Measurements from ENCODE around the gene ARHGAP26.
A peak's percentile ranks its signal among the peaks of the same experiment; 100 is the strongest.

Gene ARHGAP26

GRCh38 chr5:143064676-143065075 lies 294.5 kb downstream of the ARHGAP26 start:
- H3K4me3 ChIP-seq (ENCODE audit: low read length) = no peak overlapping the region
- no peaks in the 10 kb centered on the region for H3K36me3 ChIP-seq (ENCODE audit: control insufficient read depth, low read length)
- H3K9me2 ChIP-seq (replicated peaks; ENCODE audit: control insufficient read depth, low read length) = no peaks in the 10 kb centered on the region
- no peaks in the 10 kb centered on the region for H3K9me3 ChIP-seq (ENCODE audit: control insufficient read depth, insufficient read depth, low read length)
- peaks cover 34% of the 10 kb centered on the region for H3K4me1 ChIP-seq (ENCODE audit: control insufficient read depth, low read length)
- H3K4me2 ChIP-seq (ENCODE audit: low read length) = no peak overlapping the region
- no peaks in the 10 kb centered on the region for H3K79me2 ChIP-seq (ENCODE audit: control insufficient read depth, low read length)
- no peaks in the 10 kb centered on the region for H4K20me1 ChIP-seq (ENCODE audit: control insufficient read depth, insufficient read depth, low read depth, low read length)
- H3K27ac ChIP-seq (ENCODE audit: low read depth, low read length) = no peak overlapping the region
- H3K27me3 ChIP-seq (ENCODE audit: control insufficient read depth, low read length) = no peaks in the 10 kb centered on the region
- TF ChIP-seq CTCF (IDR thresholded peaks at IDR 0.05; ENCODE audit: low read depth, low read length, poor library complexity, severe bottlenecking) = no peak
- TF ChIP-seq EZH2phosphoT487 (IDR thresholded peaks at IDR 0.05; ENCODE audit: borderline replicate concordance, low read length) = no peak
- H3F3A ChIP-seq (ENCODE audit: control insufficient read depth, insufficient read depth) = no peaks in the 10 kb centered on the region

- no peaks in the 10 kb centered on the region for H3K27me3 ChIP-seq (ENCODE audit: control insufficient read depth, low read length)
- no peak overlapping the region for H3K4me3 ChIP-seq (ENCODE audit: low read length)
- TF ChIP-seq CTCF (IDR thresholded peaks at IDR 0.05; ENCODE audit: low read depth, low read length, poor library complexity, severe bottlenecking) (no peak), EZH2phosphoT487 (IDR thresholded peaks at IDR 0.05; ENCODE audit: borderline replicate concordance, low read length) (no peak)
- H3K9me3 ChIP-seq (ENCODE audit: control insufficient read depth, insufficient read depth, low read length) = no peaks in the 10 kb centered on the region
- no peak overlapping the region for H3K27ac ChIP-seq (ENCODE audit: low read depth, low read length)
- no peaks in the 10 kb centered on the region for H3K36me3 ChIP-seq (ENCODE audit: control insufficient read depth, low read length)
- no peaks in the 10 kb centered on the region for H3K79me2 ChIP-seq (ENCODE audit: control insufficient read depth, low read length)
- H3K4me2 ChIP-seq (ENCODE audit: low read length) = peak overlapping the region; percentile 65; the same call in 1 of the 2 replicates
- H3K4me1 ChIP-seq (ENCODE audit: control insufficient read depth, low read length) = peaks cover 34% of the 10 kb centered on the region
- H3K9me2 ChIP-seq (replicated peaks; ENCODE audit: control insufficient read depth, low read length) = no peaks in the 10 kb centered on the region
- no peaks in the 10 kb centered on the region for H3F3A ChIP-seq (ENCODE audit: control insufficient read depth, insufficient read depth)
- H4K20me1 ChIP-seq (ENCODE audit: control insufficient read depth, insufficient read depth, low read depth, low read length) = no peaks in the 10 kb centered on the region
Observed at GRCh38 chr5:143065185-143065965, 295.2 kb downstream of the ARHGAP26 start.

- no peaks in the 10 kb centered on the region for H3K36me3 ChIP-seq (ENCODE audit: control insufficient read depth, low read length)
- H3K9me3 ChIP-seq (ENCODE audit: control insufficient read depth, insufficient read depth, low read length) = no peaks in the 10 kb centered on the region
- H3K27ac ChIP-seq (ENCODE audit: low read depth, low read length) = peak overlapping the region; percentile 41
- no peaks in the 10 kb centered on the region for H4K20me1 ChIP-seq (ENCODE audit: control insufficient read depth, insufficient read depth, low read depth, low read length)
- TF ChIP-seq EZH2phosphoT487 (IDR thresholded peaks at IDR 0.05; ENCODE audit: borderline replicate concordance, low read length) = no peak
- TF ChIP-seq CTCF (IDR thresholded peaks at IDR 0.05; ENCODE audit: low read depth, low read length, poor library complexity, severe bottlenecking) = no peak
- no peaks in the 10 kb centered on the region for H3F3A ChIP-seq (ENCODE audit: control insufficient read depth, insufficient read depth)
- no peaks in the 10 kb centered on the region for H3K79me2 ChIP-seq (ENCODE audit: control insufficient read depth, low read length)
- H3K4me2 ChIP-seq (ENCODE audit: low read length) = peak overlapping the region; percentile 65
- H3K27me3 ChIP-seq (ENCODE audit: control insufficient read depth, low read length) = no peaks in the 10 kb centered on the region
- H3K4me3 ChIP-seq (ENCODE audit: low read length) = peak overlapping the region; percentile 56
- peaks cover 34% of the 10 kb centered on the region for H3K4me1 ChIP-seq (ENCODE audit: control insufficient read depth, low read length)
- no peaks in the 10 kb centered on the region for H3K9me2 ChIP-seq (replicated peaks; ENCODE audit: control insufficient read depth, low read length)
Observed at GRCh38 chr5:143065996-143066522, 295.9 kb downstream of the ARHGAP26 start.

All from DOHH2 (cell line).